Ammon's horn (tissue), 1 donor: ENCODE results near the gene OPN4.

Source experiments
- DNase-seq: peaks from one replicate; pipeline ENCODE4 v3.0.0-alpha.2; 2016; ENCODE audit warnings: low spot score

The OPN4 gene

GRCh38 chr10:86647773-86648703 lies 6.3 kb upstream of the OPN4 start:
- no peak for DNase-seq

DNA sequence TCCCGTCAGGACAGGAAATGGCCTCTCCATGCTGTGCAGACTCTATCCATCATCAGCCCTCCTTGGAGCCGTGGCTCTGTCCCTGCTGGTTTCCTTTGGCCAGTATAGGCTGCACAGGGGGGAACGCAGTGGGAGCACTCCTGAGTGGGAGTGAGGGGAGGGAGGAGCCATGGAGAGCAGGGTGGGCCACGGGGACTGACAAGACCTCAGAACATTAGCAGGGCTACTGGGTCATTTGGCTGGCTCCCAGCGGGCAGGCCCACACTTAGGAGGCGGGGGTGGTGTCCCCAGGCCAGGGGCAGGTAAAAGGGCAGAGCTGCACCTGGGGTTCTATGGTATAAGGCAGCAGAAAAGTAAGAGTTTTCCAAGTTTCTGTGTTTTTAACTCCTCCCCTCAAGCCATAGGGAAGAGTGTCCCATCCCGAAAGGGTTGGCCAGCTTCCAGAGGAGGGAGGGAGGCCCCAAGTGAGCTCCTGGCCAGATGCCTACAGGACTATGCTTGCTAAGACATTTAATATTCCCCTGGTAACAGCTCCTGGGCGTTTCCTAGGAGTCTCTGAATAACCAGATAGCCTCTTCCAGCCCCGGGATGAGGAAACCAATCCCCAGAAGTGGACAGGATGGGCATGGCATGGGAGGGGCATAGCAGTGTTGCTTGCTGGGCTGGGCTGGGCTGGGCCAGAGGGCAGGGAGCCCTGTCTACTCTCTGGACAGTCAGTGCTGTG lies 5.5 kb upstream of the OPN4 start:
- no peak for DNase-seq

DNA sequence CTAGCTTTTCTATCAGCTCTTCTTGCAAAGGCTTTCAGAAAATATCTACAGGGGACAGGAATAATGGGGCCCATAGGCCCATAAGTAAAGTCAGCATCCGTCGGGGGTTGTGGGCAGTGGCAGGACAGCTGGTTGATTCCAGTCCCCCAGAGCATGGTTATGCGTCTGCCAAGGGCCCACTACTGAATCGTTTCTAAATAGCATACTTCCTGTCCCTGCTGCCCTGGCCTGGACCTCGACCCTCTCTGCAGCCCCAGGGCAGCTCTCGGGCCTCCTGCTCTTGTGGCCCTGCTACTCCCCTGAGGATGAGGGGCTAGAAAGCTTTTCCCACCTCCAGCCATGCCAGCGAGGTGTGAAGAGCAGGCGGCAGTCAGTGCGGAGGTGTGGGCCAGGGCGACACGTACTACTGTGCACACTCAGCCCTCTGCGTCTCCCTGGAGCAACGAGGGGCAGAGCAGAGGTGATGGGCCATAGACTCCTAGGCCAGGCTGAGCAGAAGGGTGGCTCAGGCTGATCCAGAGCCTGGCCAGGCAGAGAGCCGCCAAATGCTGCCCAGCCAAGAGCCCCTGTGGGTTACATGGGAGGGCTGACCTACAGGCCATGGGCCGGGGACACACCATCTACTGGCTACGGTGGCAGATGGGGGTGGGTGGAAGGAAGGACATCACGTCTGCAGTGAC lies 4.7 kb upstream of the OPN4 start:
- DNase-seq: no peak

GRCh38 chr10:86650151-86650550 lies 4.2 kb upstream of the OPN4 start:
- DNase-seq: no peak

GRCh38 chr10:86651021-86651471 lies 3.3 kb upstream of the OPN4 start:
- no peak for DNase-seq

DNA sequence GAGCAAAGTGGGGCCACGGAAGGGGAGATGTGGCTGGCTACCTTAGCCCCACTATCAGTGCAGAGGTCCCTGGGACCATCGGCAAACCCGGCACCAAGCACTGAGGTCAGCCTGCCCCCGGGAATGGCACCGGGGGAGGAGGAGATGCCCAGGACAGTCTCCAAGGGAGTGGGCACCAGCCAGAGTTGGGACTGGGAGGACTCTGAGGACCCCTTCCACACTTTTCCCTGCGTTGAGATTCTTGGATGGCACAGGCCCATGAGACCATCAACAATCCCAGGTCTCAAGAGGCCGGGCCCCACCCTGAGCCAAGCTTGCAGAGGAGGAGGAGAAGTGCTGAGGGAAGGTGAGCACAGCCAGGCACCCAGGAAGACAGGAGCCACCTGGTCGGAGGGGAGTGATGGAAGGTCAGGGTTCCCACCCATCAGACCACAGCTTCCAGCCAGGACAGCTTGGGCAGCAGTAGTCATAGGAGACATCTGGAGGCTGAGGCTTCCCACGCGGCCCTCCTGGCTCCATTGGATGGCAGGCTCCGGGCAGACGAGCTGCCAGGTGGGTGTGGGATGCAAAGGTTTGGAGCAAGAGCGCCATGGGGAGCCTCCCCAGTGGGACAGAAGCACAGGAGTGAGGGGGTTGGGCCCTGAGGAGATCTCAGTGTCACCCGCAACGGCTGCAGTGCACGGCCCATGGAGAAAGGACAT lies 2.6 kb upstream of the OPN4 start:
- DNase-seq: no peak

DNA sequence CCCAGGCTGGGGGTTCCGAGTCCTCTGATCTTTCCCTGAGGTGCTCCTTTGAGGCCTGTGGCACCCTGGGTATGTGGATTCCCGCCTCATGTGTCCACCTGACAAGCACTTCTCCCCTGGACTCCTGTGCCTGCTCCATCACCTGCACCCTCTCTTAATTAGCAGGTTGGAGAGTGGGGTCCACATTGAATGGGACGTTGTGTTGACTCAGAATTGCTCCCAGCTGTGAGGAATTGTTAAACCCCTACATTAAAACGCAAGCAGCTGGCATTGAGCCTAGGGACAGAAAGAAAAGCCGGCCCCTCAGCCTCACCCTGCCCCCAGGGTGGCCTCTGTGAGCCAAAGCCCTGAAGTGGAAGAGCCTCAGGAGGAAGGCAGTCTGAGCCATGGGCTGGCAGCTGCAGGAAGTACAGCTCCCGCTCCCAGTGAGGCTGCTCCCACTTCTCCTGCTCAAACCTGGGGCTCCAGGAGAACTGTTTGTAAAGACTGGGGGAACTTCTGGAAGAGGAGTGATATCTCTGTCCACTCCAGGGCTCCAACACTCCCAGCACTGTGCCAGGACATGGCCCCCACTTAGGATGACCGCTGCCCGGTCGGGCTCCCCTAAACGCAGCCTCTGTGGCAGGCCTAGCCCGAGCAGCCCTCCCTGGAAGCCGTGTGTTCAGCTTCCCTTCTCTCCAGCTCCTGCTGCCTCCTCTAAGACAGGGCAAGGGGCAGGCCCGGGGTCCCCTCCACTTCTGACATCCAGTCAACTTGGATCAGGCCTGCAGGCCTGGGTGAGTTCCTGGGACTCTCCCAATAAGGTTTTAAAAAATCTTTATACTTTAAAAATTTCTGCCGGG lies 1.8 kb upstream of the OPN4 start:
- no peak for DNase-seq

DNA sequence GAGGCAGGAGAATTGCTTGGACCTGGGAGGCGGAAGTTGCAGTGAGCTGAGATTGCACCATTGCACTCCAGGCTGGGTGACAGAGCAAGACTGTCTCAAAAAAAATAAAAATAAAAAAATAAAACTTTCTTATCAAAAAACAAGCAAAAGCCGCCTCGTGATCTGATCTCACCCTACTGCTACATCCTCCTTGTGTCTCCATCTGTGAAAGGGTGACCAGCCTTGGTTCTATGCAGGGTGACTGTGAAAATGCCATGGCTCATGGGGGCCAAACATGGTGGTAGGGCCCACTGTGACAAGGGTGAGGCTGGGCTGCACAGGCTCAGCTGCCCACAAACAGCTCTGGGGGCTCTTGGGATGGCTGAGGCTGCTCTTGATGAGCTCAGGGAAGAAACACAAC lies 968 bp upstream of the OPN4 start:
- no peak for DNase-seq

DNA sequence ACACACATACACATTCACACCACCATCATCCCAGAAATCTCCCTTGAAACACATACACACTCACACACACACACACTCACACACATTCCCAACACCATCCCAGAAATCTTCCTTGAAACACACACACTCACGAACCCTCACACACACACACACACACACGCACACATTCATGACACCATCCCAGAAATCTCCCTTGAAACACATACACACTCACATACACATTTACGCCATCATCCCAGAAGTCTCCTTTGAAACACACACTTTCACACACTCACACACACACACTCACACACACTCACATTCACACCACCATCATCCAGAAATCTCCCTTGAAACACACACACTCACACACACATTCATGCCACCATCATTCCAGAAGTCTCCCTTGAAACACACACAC lies 360 bp upstream of the OPN4 start:
- no peak for DNase-seq

- no peak for DNase-seq
These were observed 810 bp downstream of the OPN4 start for GRCh38 chr10:86655173-86655540.

- no peak for DNase-seq
These were observed 1.2 kb downstream of the OPN4 start for GRCh38 chr10:86655596-86655995.

- DNase-seq: no peak
These were observed 2.7 kb downstream of the OPN4 start for GRCh38 chr10:86657011-86657395.

DNA sequence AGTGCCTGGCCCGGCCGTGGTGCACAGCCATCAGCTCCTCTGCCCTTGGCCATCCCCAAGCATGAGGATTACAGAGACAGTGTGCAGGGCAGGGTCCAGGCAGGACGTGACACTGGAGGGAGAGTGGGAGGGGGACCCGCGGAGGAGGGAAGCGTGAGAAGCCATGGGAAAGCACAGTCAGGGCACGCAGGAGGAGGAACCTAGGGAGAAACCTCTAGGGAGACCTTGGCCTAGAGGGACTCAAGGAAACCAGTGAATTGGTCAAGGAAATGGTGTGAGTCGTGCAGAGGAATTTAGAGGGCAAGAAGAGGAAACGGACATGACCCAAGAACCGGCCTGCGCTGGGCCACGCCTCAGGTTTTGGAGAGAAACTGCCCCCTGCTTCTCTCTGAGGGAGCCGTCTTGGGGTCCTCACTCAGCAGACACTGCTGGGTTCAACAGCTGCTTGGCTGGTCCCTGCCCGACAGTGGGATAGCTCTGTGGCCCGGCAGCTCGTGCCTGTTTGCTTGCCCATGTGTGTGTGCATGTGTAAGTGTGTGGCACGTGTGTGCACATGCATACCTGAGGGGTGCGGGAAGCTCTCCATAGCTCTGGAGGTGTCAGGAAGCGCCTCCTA lies 3.2 kb downstream of the OPN4 start:
- DNase-seq: no peak

GRCh38 chr10:86658261-86658741 lies 4.0 kb downstream of the OPN4 start:
- no peak for DNase-seq

DNA sequence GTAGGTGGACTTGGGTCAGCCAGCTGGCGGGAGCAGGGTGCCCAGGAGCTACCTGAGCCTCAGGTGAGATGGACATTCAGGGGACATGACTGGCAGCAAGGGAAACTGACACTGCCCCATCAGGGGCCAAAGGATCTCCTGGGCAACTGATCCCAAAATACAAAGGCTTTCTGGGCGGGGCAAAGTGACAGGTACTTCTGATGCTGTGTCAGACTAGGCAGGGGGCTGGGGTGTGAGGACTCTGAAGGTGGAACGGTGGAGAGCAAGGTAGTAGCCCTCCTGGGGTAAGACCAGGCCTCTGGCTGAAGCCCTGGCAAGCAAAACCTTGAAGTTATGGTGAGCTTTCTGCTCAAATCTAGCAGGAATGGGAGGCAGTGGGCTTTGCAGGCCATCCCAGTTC lies 4.4 kb downstream of the OPN4 start:
- no peak for DNase-seq

GRCh38 chr10:86659161-86659691 lies 4.9 kb downstream of the OPN4 start:
- DNase-seq: no peak

DNA sequence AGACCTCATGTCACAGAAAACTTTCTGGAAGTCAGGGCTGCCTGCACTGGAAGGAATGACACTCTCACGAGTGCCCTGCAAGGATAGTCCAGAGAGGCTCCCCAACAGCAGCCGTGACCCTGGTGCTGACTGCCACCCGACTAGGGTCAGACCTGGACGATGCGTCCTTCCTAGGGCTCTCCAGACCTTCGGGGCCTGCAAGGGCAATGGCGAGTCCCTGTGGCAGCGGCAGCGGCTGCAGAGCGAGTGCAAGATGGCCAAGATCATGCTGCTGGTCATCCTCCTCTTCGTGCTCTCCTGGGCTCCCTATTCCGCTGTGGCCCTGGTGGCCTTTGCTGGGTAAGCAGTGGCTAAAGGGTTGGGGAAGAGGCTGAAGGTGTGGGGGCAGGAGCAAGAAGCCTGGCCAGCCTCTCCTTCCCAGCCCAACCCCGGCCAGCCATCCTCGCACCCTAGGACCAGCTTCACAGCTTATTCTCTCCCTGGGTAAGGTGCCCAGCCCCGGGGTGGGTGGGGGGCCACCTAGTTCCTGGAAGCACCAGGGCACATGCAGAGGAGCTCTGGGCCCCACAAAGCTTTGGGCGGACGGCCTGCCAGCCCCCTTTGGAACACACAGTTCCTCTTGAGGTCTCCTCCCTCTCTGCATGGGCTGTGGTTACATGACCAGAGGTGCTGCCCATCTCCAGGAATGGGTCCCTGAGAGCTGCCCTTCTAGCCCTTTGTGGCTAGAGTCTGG lies 5.5 kb downstream of the OPN4 start:
- DNase-seq: no peak

GRCh38 chr10:86661161-86662025 lies 7.0 kb downstream of the OPN4 start:
- DNase-seq: no peak
